GM19043 (cell line): ENCODE measurements around the gene PARS2.
A peak's percentile ranks its signal among the peaks of the same experiment; 100 is the strongest.

Experiments used
- ATAC-seq: cut with Tn5 transposase; IDR thresholded peaks from one replicate; pipeline ENCODE4 v1.9.1; 2021; ENCODE audit warnings: low read depth; ENCODE audit not compliant: unreplicated experiment

The PARS2 gene

GRCh38 chr1:54764133-54764921, at the start of gene PARS2:
Gene PARS2, minus strand, starts transcription at chr1:54764523. Its CDS starts 5,362 bp downstream, at chr1:54759161.
- peak; percentile 98 for ATAC-seq

GRCh38 chr1:54814126-54814498, 49.8 kb upstream of the PARS2 start:
- ATAC-seq, result no peak

GRCh38 chr1:54813485-54814125, 49.3 kb upstream of the PARS2 start:
- no peak for ATAC-seq

GRCh38 chr1:54812801-54813484, 48.6 kb upstream of the PARS2 start:
- ATAC-seq, result no peak

GRCh38 chr1:54811739-54812655, 47.7 kb upstream of the PARS2 start:
- no peak for ATAC-seq

- ATAC-seq, result no peak
Observed at GRCh38 chr1:54811066-54811465, 46.7 kb upstream of the PARS2 start.

- no peak for ATAC-seq
Observed at GRCh38 chr1:54810153-54810942, 46.0 kb upstream of the PARS2 start.

GRCh38 chr1:54809496-54810074, 45.3 kb upstream of the PARS2 start:
- no peak for ATAC-seq

GRCh38 chr1:54808443-54809207, 44.3 kb upstream of the PARS2 start:
- no peak for ATAC-seq

GRCh38 chr1:54807756-54808155, 43.4 kb upstream of the PARS2 start:
- ATAC-seq, result no peak

- no peak for ATAC-seq
Observed at GRCh38 chr1:54806931-54807611, 42.7 kb upstream of the PARS2 start.

GRCh38 chr1:54805981-54806381, 41.7 kb upstream of the PARS2 start:
- no peak for ATAC-seq

- no peak for ATAC-seq
Observed at GRCh38 chr1:54805466-54805865, 41.1 kb upstream of the PARS2 start.

- ATAC-seq, result no peak
Observed at GRCh38 chr1:54804471-54805132, 40.3 kb upstream of the PARS2 start.

GRCh38 chr1:54803761-54804470, 39.6 kb upstream of the PARS2 start:
- ATAC-seq, result no peak

- peak; percentile 73 for ATAC-seq
Observed at GRCh38 chr1:54800899-54801759, 36.8 kb upstream of the PARS2 start, which contains the start of gene TTC22. Gene TTC22, minus strand, starts transcription at chr1:54801323. Its CDS starts 160 bp downstream, at chr1:54801163.
